GM23248 (cell line): ENCODE measurements around the gene COX8A. TPM values are rescaled to one million over a fixed set of nuclear protein-coding genes. Genes with fewer than 3 reads are reported as not detected.

Experiments used
- DNase-seq: peaks from one replicate; pipeline ENCODE4 v3.0.0-alpha.2; 2015
- H2AFZ ChIP-seq: fragments of 200-600 bp; sonication (generic); 2 replicates; pipeline ENCODE4 v1.6.1; 2016; ENCODE audit warnings: antibody characterized with exemption
- H3F3A ChIP-seq: fragments of 200-600 bp; sonication (generic); 2 replicates; pipeline ENCODE4 v1.6.1; 2016; ENCODE audit warnings: mild to moderate bottlenecking, antibody characterized with exemption, mixed run types; ENCODE audit not compliant: insufficient read depth
- H3K27ac ChIP-seq: fragments of 200-600 bp; sonication (generic); 2 replicates; pipeline ENCODE4 v1.5.1; 2016; ENCODE audit warnings: mild to moderate bottlenecking
- H3K27me3 ChIP-seq: fragments of 200-600 bp; sonication (generic); replicated peaks from 2 replicates; pipeline ENCODE4 v1.6.1; 2016; ENCODE audit warnings: mild to moderate bottlenecking; ENCODE audit not compliant: insufficient read depth
- H3K36me3 ChIP-seq: fragments of 200-600 bp; sonication (generic); 2 replicates; pipeline ENCODE4 v1.6.1; 2016; ENCODE audit warnings: low read depth, mild to moderate bottlenecking
- H3K4me1 ChIP-seq: fragments of 200-600 bp; sonication (generic); 2 replicates; pipeline ENCODE4 v1.6.1; 2016; ENCODE audit warnings: mild to moderate bottlenecking; ENCODE audit not compliant: insufficient read depth
- H3K4me2 ChIP-seq: fragments of 200-600 bp; sonication (generic); one replicate; pipeline ENCODE4 v1.6.1; 2016; ENCODE audit warnings: mild to moderate bottlenecking; ENCODE audit not compliant: unreplicated experiment
- H3K4me3 ChIP-seq: fragments of 200-600 bp; sonication (generic); 2 replicates; pipeline ENCODE4 v1.5.1; 2016; ENCODE audit warnings: mild to moderate bottlenecking
- H3K79me2 ChIP-seq: fragments of 200-600 bp; sonication (generic); 2 replicates; pipeline ENCODE4 v1.6.1; 2016; ENCODE audit warnings: mild to moderate bottlenecking; ENCODE audit not compliant: insufficient read depth
- H3K9ac ChIP-seq: fragments of 200-600 bp; sonication (generic); 2 replicates; pipeline ENCODE4 v1.6.1; 2016; ENCODE audit warnings: mild to moderate bottlenecking
- H3K9me2 ChIP-seq: fragments of 200-600 bp; sonication (generic); 2 replicates; pipeline ENCODE4 v1.6.1; 2016; ENCODE audit warnings: mixed run types, mild to moderate bottlenecking, moderate library complexity; ENCODE audit not compliant: insufficient read depth
- H3K9me3 ChIP-seq: fragments of 200-600 bp; sonication (generic); one replicate; pipeline ENCODE4 v1.6.1; 2017; ENCODE audit warnings: low read depth
- H4K20me1 ChIP-seq: fragments of 200-600 bp; sonication (generic); 2 replicates; pipeline ENCODE4 v1.6.0; 2016; ENCODE audit not compliant: insufficient read depth
- EZH2 ChIP-seq: fragments of 200-600 bp; sonication (generic); IDR thresholded peaks from 2 replicates; pipeline ENCODE4 v1.6.1; 2018; ENCODE audit warnings: antibody characterized with exemption, mild to moderate bottlenecking; ENCODE audit not compliant: insufficient read depth, poor library complexity, severe bottlenecking
- EZH2phosphoT487 ChIP-seq: fragments of 200-600 bp; sonication (generic); IDR thresholded peaks from 2 replicates; pipeline ENCODE4 v1.6.1; 2018; ENCODE audit warnings: antibody characterized with exemption, moderate library complexity, mild to moderate bottlenecking, low read depth; ENCODE audit not compliant: insufficient read depth
- WGBS, 2 experiments: methylation state at CpG; one replicate each; pipeline ENCODE4 v1.1.6; 2015 to 2017; ENCODE audit warnings: low lambda C conversion rate in 2 of 2, low coverage in 1 of 2; ENCODE audit errors: missing lambda C conversion rate in 2 of 2; 5-methylcytosine and 5-hydroxymethylcytosine counted together
- in situ Hi-C: fragments of 300-500 bp; cut with MboI; formaldehyde crosslinking; loops from 2 replicates; pipeline ENCODE4 v1.15.0; 2020
- polyA plus RNA-seq: library from polyadenylated mRNA; unstranded; fragments of >200 nt; fragmentation: Nextera tagmentation; extraction: Ambion mirVana; gene quantifications from 2 replicates; pipeline ENCODE4 v1.2.1, GENCODE V29; 2016
- total RNA-seq: library from RNA; depleted of rRNA; stranded (reverse); fragments of >200 nt; shearing (Covaris generic); gene quantifications from 2 replicates; pipeline ENCODE4 v1.2.3, GENCODE V29; 2014

Gene COX8A
- total and polyA plus RNA-seq, 2 experiments from 2014 or later, result 388 to 397 TPM

DNA sequence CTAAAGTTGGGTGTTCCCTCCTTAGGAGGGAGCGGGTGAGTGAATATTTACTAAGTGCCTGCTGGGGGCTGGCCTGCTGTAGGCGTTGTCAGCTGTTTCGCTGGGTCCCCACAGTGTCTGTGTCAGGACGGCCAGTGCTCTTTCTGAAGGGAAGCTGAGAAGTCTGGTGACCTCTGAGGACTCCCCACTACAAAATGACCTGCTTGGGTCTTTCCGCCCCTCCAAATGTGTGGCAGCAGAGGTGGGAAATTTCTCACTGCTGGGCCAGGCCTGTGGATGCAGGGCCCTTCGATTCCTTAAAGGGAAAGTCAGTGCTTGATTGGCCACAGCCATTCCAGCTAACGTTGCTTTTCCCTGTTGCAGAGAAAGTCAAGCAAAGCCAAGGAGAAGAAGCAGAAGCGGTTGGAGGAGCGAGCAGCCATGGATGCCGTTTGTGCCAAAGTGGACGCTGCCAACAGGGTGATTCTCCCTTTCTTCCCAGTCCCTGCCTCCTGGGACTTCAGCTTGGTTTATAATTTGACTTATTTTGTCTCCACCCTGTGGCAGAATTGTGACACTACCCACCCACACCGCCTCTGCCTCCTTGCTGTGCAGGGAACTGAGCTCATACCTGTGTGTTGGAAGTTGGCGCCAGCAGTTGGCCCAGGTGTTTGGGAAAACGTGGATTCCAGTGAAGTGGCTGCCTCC is 28.8 kb upstream of the COX8A start:
- TF ChIP-seq EZH2phosphoT487 (no peak), EZH2 (no peak)
- peak; percentile 91 for DNase-seq
- Histone ChIP-seq H3K27me3 (no peaks in the 10 kb centered on the region), H3K9me3 (no peaks in the 10 kb centered on the region), H3K79me2 (peaks cover 40% of the 10 kb centered on the region), H3K4me1 (peaks cover 10% of the 10 kb centered on the region), H3F3A (0 out of 2 replicates have a peak, but pooled peaks cover 4% of the 10 kb centered on the region), H2AFZ (peak overlapping the region; percentile 78), H3K9ac (peak overlapping the region; percentile 69), H3K4me3 (peak overlapping the region; percentile 19), H3K4me2 (peak overlapping the region; percentile 63), H3K36me3 (no peaks in the 10 kb centered on the region; the same call in 1 of the 2 replicates), H4K20me1 (no peaks in the 10 kb centered on the region), H3K27ac (peak overlapping the region; percentile 61), H3K9me2 (no peaks in the 10 kb centered on the region)
- WGBS, 2 experiments, result 19 to 26% methylated on average over 14 of the region's 14 CpGs
- in situ Hi-C loops, result no loop called here

DNA sequence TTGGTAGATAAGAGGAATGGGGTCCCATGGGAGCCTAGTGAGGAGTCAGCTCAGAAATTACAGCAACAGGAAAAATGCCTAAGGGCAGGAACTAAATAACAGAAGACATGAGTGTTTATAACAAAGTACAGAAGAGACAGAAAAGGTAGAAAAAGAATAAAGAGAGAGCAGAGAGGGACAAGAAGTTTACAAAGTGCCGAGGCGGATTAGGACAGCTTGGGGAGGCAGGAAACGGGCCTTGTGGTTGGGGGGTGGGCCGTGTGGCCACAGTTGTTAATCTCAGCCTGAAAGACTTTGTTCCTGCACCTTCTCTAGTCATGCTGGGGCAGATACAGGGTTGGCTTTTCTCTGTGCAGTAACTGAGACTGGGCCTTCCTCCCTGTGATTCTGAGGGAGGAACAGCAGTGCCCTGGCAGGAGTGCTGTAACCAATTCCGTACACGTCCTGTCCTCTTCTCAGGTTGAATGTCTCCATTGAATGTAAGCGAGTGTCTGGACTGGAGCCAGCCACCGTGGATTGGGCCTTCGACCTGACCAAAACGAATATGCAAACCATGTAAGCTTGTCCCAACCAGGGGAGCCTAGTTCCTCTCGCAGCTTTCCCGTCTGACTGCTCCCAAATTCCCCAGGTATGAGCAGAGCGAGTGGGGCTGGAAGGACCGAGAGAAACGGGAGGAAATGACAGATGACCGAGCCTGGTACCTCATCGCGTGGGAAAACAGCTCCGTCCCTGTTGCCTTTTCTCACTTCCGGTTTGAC is 22.5 kb upstream of the COX8A start:
- H3K4me2 ChIP-seq, result no peak overlapping the region
- no peaks in the 10 kb centered on the region for H3K9me2 ChIP-seq
- no peaks in the 10 kb centered on the region; the same call in 1 of the 2 replicates for H3K36me3 ChIP-seq
- H4K20me1 ChIP-seq, result no peaks in the 10 kb centered on the region
- no peaks in the 10 kb centered on the region for H3K4me1 ChIP-seq
- H2AFZ ChIP-seq, result no peak overlapping the region
- no peaks in the 10 kb centered on the region for H3K9me3 ChIP-seq
- no peak overlapping the region for H3K4me3 ChIP-seq
- DNase-seq, result peak; percentile 23
- in situ Hi-C loops, result no loop called here
- no peak overlapping the region for H3K27ac ChIP-seq
- TF ChIP-seq EZH2phosphoT487 (no peak), EZH2 (no peak)
- H3F3A ChIP-seq, result no peaks in the 10 kb centered on the region
- H3K27me3 ChIP-seq, result no peaks in the 10 kb centered on the region
- H3K9ac ChIP-seq, result no peak overlapping the region
- H3K79me2 ChIP-seq, result no peaks in the 10 kb centered on the region
- 90% methylated on average over 20 of the region's 20 CpGs for WGBS, 2 experiments

DNA sequence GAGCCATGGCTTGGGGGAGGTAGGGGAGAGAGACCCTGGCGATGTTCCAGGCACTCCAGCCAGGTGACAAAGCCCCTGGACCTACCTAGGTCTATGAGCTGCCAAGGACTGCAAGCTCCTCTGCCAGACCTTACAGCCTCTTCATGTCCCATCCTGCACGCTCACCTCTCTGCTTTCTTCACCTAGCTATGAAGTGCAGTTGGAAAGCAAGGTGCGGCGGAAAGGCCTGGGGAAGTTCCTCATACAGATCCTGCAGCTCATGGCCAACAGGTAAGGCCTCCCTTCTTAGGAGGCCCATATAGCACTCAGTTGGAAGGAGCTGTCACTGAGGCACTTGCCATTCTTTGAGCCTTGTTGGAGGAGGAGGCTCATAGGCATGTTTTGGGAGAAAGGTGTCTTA is 21.9 kb upstream of the COX8A start:
- Histone ChIP-seq H4K20me1 (no peaks in the 10 kb centered on the region), H3K27ac (no peak overlapping the region), H3F3A (no peaks in the 10 kb centered on the region), H3K36me3 (no peaks in the 10 kb centered on the region; the same call in 1 of the 2 replicates), H3K27me3 (no peaks in the 10 kb centered on the region), H3K4me3 (no peak overlapping the region), H2AFZ (no peak overlapping the region), H3K9me2 (no peaks in the 10 kb centered on the region), H3K9me3 (no peaks in the 10 kb centered on the region), H3K79me2 (no peaks in the 10 kb centered on the region), H3K4me2 (no peak overlapping the region), H3K9ac (no peak overlapping the region), H3K4me1 (no peaks in the 10 kb centered on the region)
- WGBS, 2 experiments, result 94 to 95% methylated on average over 3 to 4 of the region's 4 CpGs
- DNase-seq, result no peak
- TF ChIP-seq EZH2 (no peak), EZH2phosphoT487 (no peak)
- in situ Hi-C loops, result no loop called here

DNA sequence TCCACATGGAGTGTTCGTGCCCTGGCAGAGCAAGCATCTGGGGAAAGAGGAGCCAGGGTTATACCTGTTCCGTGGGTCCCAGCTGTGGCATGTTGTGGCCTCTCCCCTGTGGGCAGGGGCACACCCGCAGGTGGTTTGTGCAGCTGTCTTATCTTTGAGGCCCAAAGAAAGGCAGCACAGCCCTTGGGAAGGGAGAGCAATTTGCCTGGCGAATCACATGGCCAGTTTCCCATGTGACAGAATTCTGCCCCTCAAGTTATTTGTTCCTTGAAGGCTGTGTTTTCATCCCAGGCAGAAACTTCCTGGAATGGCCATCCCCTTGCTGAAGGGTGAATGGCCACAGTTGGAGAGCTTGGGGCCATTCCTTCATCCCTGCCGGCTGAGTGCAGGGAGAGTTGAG is 16.4 kb upstream of the COX8A start:
- Histone ChIP-seq H3K9me2 (no peaks in the 10 kb centered on the region), H3K9ac (no peak overlapping the region), H3K4me2 (no peak overlapping the region), H3K27me3 (no peaks in the 10 kb centered on the region), H2AFZ (no peak overlapping the region), H3K4me1 (peaks cover 3% of the 10 kb centered on the region; the same call in 1 of the 2 replicates), H4K20me1 (no peaks in the 10 kb centered on the region), H3F3A (no peaks in the 10 kb centered on the region), H3K9me3 (no peaks in the 10 kb centered on the region), H3K79me2 (no peaks in the 10 kb centered on the region), H3K27ac (no peak overlapping the region), H3K4me3 (no peak overlapping the region), H3K36me3 (no peaks in the 10 kb centered on the region)
- DNase-seq, result no peak
- in situ Hi-C loops, result no loop called here
- no peak for TF ChIP-seq EZH2
- TF ChIP-seq EZH2phosphoT487, result no peak
- 92 to 98% methylated on average over 5 of the region's 5 CpGs for WGBS, 2 experiments
